Stomach smooth muscle (tissue), 2 donors: ENCODE measurements around the gene ICE2.

Experiments
- H3K27ac ChIP-seq: one replicate; pipeline ENCODE4 v1.7.0; 2013; ENCODE audit warnings: mild to moderate bottlenecking, low read length, inconsistent platforms
- H3K27me3 ChIP-seq, 2 donors: one replicate each; pipeline ENCODE4 v1.7.0; 2013; ENCODE audit warnings: low read length in 2 of 2; ENCODE audit not compliant: insufficient read depth in 2 of 2, control insufficient read depth in 1 of 2
- H3K36me3 ChIP-seq, 2 donors: one replicate each; pipeline ENCODE4 v1.7.0; 2013; ENCODE audit warnings: low read length in 2 of 2; ENCODE audit not compliant: control insufficient read depth in 2 of 2, insufficient read depth in 2 of 2
- H3K4me1 ChIP-seq: one replicate; pipeline ENCODE4 v1.7.0; 2013; ENCODE audit warnings: low read length; ENCODE audit not compliant: control insufficient read depth, insufficient read depth
- H3K4me3 ChIP-seq, 2 donors: one replicate each; pipeline ENCODE4 v1.7.0; 2013; ENCODE audit warnings: low read length in 2 of 2
- H3K9ac ChIP-seq, 2 donors: one replicate each; pipeline ENCODE4 v1.7.0; 2013; ENCODE audit warnings: low read length in 2 of 2, mild to moderate bottlenecking in 1 of 2
- H3K9me3 ChIP-seq, 2 donors: one replicate each; pipeline ENCODE4 v1.7.0; 2013; ENCODE audit warnings: low read length in 2 of 2; ENCODE audit not compliant: control insufficient read depth in 2 of 2
- donor health status: healthy.
- donor health status: Pancreatic carcinoma.

Gene ICE2

GRCh38 chr15:60476713-60477112 is 2.2 kb downstream of the ICE2 start:
- no peaks in the 10 kb centered on the region for H3K27me3 ChIP-seq
- H3K9me3 ChIP-seq = no peaks in the 10 kb centered on the region
- H3K9ac ChIP-seq = no peak overlapping the region
- no peak overlapping the region for H3K27ac ChIP-seq
- peak overlapping the region in 1 of 2 donors; percentile 10 for H3K4me3 ChIP-seq
- peaks cover 3% of the 10 kb centered on the region for H3K4me1 ChIP-seq
- H3K36me3 ChIP-seq = peaks cover 10 to 12% of the 10 kb centered on the region in 2 donors

GRCh38 chr15:60473135-60473534 is 5.8 kb downstream of the ICE2 start:
- Histone ChIP-seq H3K9me3 (no peaks in the 10 kb centered on the region), H3K4me3 (no peak overlapping the region), H3K36me3 (peaks cover 11 to 16% of the 10 kb centered on the region in 2 donors), H3K9ac (no peak overlapping the region), H3K4me1 (peaks cover 3% of the 10 kb centered on the region), H3K27me3 (no peaks in the 10 kb centered on the region), H3K27ac (no peak overlapping the region)

GRCh38 chr15:60471314-60471713 is 7.6 kb downstream of the ICE2 start:
- Histone ChIP-seq H3K4me1 (no peaks in the 10 kb centered on the region), H3K27ac (no peak overlapping the region), H3K27me3 (no peaks in the 10 kb centered on the region), H3K9ac (no peak overlapping the region), H3K36me3 (peaks cover 11 to 16% of the 10 kb centered on the region in 2 donors), H3K4me3 (no peak overlapping the region), H3K9me3 (no peaks in the 10 kb centered on the region)

GRCh38 chr15:60469893-60470641 is 8.9 kb downstream of the ICE2 start:
- no peak overlapping the region for H3K4me3 ChIP-seq
- no peak overlapping the region for H3K27ac ChIP-seq
- H3K4me1 ChIP-seq = no peaks in the 10 kb centered on the region
- no peaks in the 10 kb centered on the region for H3K27me3 ChIP-seq
- H3K9me3 ChIP-seq = no peaks in the 10 kb centered on the region
- peaks cover 11 to 18% of the 10 kb centered on the region in 2 donors for H3K36me3 ChIP-seq
- no peak overlapping the region for H3K9ac ChIP-seq

- Histone ChIP-seq H3K9me3 (no peaks in the 10 kb centered on the region), H3K27ac (no peak overlapping the region), H3K4me3 (no peak overlapping the region), H3K27me3 (no peaks in the 10 kb centered on the region), H3K4me1 (no peaks in the 10 kb centered on the region), H3K36me3 (peaks cover 9 to 15% of the 10 kb centered on the region in 2 donors), H3K9ac (no peak overlapping the region)
Measured at GRCh38 chr15:60464836-60465630, 13.9 kb downstream of the ICE2 start.

GRCh38 chr15:60462027-60462426 is 16.9 kb downstream of the ICE2 start:
- peaks cover 7 to 10% of the 10 kb centered on the region in 2 donors for H3K36me3 ChIP-seq
- no peaks in the 10 kb centered on the region for H3K4me1 ChIP-seq
- H3K4me3 ChIP-seq = no peak overlapping the region
- no peak overlapping the region for H3K27ac ChIP-seq
- H3K9ac ChIP-seq = no peak overlapping the region
- H3K27me3 ChIP-seq = no peaks in the 10 kb centered on the region
- no peaks in the 10 kb centered on the region for H3K9me3 ChIP-seq

GRCh38 chr15:60460931-60461330 is 18.0 kb downstream of the ICE2 start:
- Histone ChIP-seq H3K9me3 (no peaks in the 10 kb centered on the region), H3K9ac (no peak overlapping the region), H3K36me3 (peaks cover 7 to 10% of the 10 kb centered on the region in 2 donors), H3K4me1 (no peaks in the 10 kb centered on the region), H3K27me3 (no peaks in the 10 kb centered on the region), H3K27ac (no peak overlapping the region), H3K4me3 (no peak overlapping the region)

GRCh38 chr15:60458721-60459120 is 20.2 kb downstream of the ICE2 start:
- Histone ChIP-seq H3K9ac (no peak overlapping the region), H3K27ac (no peak overlapping the region), H3K36me3 (peaks cover 3 to 15% of the 10 kb centered on the region in 2 donors), H3K27me3 (no peaks in the 10 kb centered on the region), H3K9me3 (no peaks in the 10 kb centered on the region), H3K4me3 (no peak overlapping the region), H3K4me1 (no peaks in the 10 kb centered on the region)

GRCh38 chr15:60457985-60458384 is 21.0 kb downstream of the ICE2 start:
- Histone ChIP-seq H3K4me3 (no peak overlapping the region), H3K27ac (no peak overlapping the region), H3K27me3 (no peaks in the 10 kb centered on the region), H3K36me3 (peaks cover 3 to 16% of the 10 kb centered on the region in 2 donors), H3K9me3 (no peaks in the 10 kb centered on the region), H3K4me1 (no peaks in the 10 kb centered on the region), H3K9ac (no peak overlapping the region)

- Histone ChIP-seq H3K27ac (no peak overlapping the region), H3K4me3 (no peak overlapping the region), H3K27me3 (no peaks in the 10 kb centered on the region), H3K36me3 (peaks cover 8 to 16% of the 10 kb centered on the region in 2 donors), H3K4me1 (no peaks in the 10 kb centered on the region), H3K9ac (no peak overlapping the region), H3K9me3 (no peaks in the 10 kb centered on the region)
Measured at GRCh38 chr15:60454824-60455223, 24.1 kb downstream of the ICE2 start.
